GM20431 (cell line): ENCODE results near the gene EPHA3.

Source experiments
- in situ Hi-C: fragments of 300-500 bp; cut with MseI, MboI; formaldehyde crosslinking; loops from one replicate; pipeline ENCODE4 v1.15.0; 2020; ENCODE audit warnings: low sequenced_read_pairs; ENCODE audit not compliant: unreplicated experiment

The EPHA3 gene

GRCh38 chr3:89107461-89108290, at the start of gene EPHA3:
TSS of gene EPHA3 (plus strand) at chr3:89107621. CDS start at chr3:89107749, 128 bp downstream.
- in situ Hi-C loops, result no loop called here

- in situ Hi-C loops, result no loop called here
Observed at GRCh38 chr3:89058371-89058770, 49.0 kb upstream of the EPHA3 start.

GRCh38 chr3:89059211-89059925, 48.1 kb upstream of the EPHA3 start:
- in situ Hi-C loops, result no loop called here

GRCh38 chr3:89061259-89061658, 46.2 kb upstream of the EPHA3 start:
- in situ Hi-C loops, result no loop called here

- in situ Hi-C loops, result no loop called here
Observed at GRCh38 chr3:89067736-89068135, 39.7 kb upstream of the EPHA3 start.

GRCh38 chr3:89072642-89073041, 34.8 kb upstream of the EPHA3 start:
- in situ Hi-C loops, result no loop called here

- in situ Hi-C loops, result loop anchor here (25.0 kb wide), 1 partner anchor 868 kb away; no protein-coding TSS in a partner anchor
Observed at GRCh38 chr3:89079944-89080343, 27.5 kb upstream of the EPHA3 start.

- in situ Hi-C loops, result loop anchor here (25.0 kb wide), 1 partner anchor 876 kb away; no protein-coding TSS in a partner anchor
Observed at GRCh38 chr3:89087851-89088250, 19.6 kb upstream of the EPHA3 start.

GRCh38 chr3:89098173-89098572, 9.2 kb upstream of the EPHA3 start:
- in situ Hi-C loops, result loop anchor here (25.0 kb wide), 1 partner anchor 886 kb away; no protein-coding TSS in a partner anchor

GRCh38 chr3:89098964-89099585, 8.3 kb upstream of the EPHA3 start:
- in situ Hi-C loops, result loop anchor here (25.0 kb wide), 1 partner anchor 887 kb away; no protein-coding TSS in a partner anchor

- in situ Hi-C loops, result no loop called here
Observed at GRCh38 chr3:89101251-89101650, 6.2 kb upstream of the EPHA3 start.

- in situ Hi-C loops, result no loop called here
Observed at GRCh38 chr3:89101921-89102320, 5.5 kb upstream of the EPHA3 start.

GRCh38 chr3:89104499-89104898, 2.9 kb upstream of the EPHA3 start:
- in situ Hi-C loops, result no loop called here

- in situ Hi-C loops, result no loop called here
Observed at GRCh38 chr3:89105503-89105902, 1.9 kb upstream of the EPHA3 start.

- in situ Hi-C loops, result no loop called here
Observed at GRCh38 chr3:89108291-89108550, 800 bp downstream of the EPHA3 start.

- in situ Hi-C loops, result no loop called here
Observed at GRCh38 chr3:89113344-89113743, 5.9 kb downstream of the EPHA3 start.

GRCh38 chr3:89113893-89114840, 6.7 kb downstream of the EPHA3 start:
- in situ Hi-C loops, result no loop called here

GRCh38 chr3:89114841-89115223, 7.4 kb downstream of the EPHA3 start:
- in situ Hi-C loops, result no loop called here

GRCh38 chr3:89116476-89116875, 9.1 kb downstream of the EPHA3 start:
- in situ Hi-C loops, result no loop called here

- in situ Hi-C loops, result no loop called here
Observed at GRCh38 chr3:89138048-89138447, 30.6 kb downstream of the EPHA3 start.
